Measurements from ENCODE around the gene GIMAP2. TPM values are rescaled to one million over a fixed set of nuclear protein-coding genes. Genes with fewer than 3 reads are reported as not detected.

GIMAP2 gene
- total and polyA plus RNA-seq, 2 donors (not counting 1 experiment from before 2014, with no cell fraction given), result 1.4 to 13.9 TPM

DNA sequence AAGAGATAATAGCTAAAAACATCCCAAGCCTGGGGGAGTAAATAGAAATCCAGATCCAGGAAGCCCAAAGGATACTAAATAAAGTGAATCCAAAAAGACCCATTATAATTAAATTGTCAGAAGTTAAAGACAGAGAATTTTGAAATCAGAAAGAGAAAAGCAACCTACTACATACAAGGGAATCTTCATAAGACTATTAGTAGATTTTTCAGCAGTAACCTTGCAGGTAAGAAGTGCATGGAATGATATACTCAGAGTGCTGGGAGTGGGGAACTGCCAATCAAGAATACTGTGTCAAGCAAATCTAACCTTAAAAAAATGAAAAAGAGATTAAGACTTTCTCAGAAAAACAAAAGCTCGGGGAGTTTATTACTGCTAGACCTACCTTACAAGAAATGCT lies 17.7 kb downstream of the GIMAP2 start:
- Histone ChIP-seq H3K4me2 (ENCODE audit: extremely low read depth, insufficient read depth, low read length) (no peak overlapping the region), H3K79me2 (ENCODE audit: control insufficient read depth, insufficient read depth, low read length) (no peaks in the 10 kb centered on the region), H2AFZ (ENCODE audit: low read length) (no peak overlapping the region), H3K9me3 (ENCODE audit: control insufficient read depth, insufficient read depth, low read depth, low read length) (no peaks in the 10 kb centered on the region), H3K4me1 (ENCODE audit: control insufficient read depth, extremely low read depth, insufficient read depth, low read length) (no peaks in the 10 kb centered on the region), H3K27me3 (ENCODE audit: control insufficient read depth, insufficient read depth, low read length) (no peaks in the 10 kb centered on the region), H3K36me3 (ENCODE audit: control insufficient read depth, insufficient read depth, low read length) (no peaks in the 10 kb centered on the region), H3K9ac (ENCODE audit: insufficient read depth, low read length) (no peak overlapping the region), H4K20me1 (ENCODE audit: control insufficient read depth, extremely low read depth, insufficient read depth, low read length) (no peaks in the 10 kb centered on the region), H3K4me3 (replicated peaks in 1 of 4; ENCODE audit: control extremely low read depth in 1 of 4, insufficient read depth in 1 of 4, low read depth in 3 of 4, low read length in 4 of 4) (no peak overlapping the region), H3K27ac (ENCODE audit: insufficient read depth, low read length) (no peak overlapping the region)
- no peak for DNase-seq (ENCODE audit: low read depth in 2 of 2)
- TF ChIP-seq, protein P1, sequence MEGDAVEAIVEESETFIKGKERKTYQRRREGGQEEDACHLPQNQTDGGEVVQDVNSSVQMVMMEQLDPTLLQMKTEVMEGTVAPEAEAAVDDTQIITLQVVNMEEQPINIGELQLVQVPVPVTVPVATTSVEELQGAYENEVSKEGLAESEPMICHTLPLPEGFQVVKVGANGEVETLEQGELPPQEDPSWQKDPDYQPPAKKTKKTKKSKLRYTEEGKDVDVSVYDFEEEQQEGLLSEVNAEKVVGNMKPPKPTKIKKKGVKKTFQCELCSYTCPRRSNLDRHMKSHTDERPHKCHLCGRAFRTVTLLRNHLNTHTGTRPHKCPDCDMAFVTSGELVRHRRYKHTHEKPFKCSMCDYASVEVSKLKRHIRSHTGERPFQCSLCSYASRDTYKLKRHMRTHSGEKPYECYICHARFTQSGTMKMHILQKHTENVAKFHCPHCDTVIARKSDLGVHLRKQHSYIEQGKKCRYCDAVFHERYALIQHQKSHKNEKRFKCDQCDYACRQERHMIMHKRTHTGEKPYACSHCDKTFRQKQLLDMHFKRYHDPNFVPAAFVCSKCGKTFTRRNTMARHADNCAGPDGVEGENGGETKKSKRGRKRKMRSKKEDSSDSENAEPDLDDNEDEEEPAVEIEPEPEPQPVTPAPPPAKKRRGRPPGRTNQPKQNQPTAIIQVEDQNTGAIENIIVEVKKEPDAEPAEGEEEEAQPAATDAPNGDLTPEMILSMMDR (conservative IDR thresholded peaks at IDR 0.05 in 1 of 2, IDR thresholded peaks at IDR 0.05 in 1 of 2; ENCODE audit: low read depth in 1 of 2, low read length in 2 of 2), result no peak
- TF ChIP-seq EZH2 (IDR thresholded peaks at IDR 0.05; ENCODE audit: low read length, missing control alignments), result no peak

DNA sequence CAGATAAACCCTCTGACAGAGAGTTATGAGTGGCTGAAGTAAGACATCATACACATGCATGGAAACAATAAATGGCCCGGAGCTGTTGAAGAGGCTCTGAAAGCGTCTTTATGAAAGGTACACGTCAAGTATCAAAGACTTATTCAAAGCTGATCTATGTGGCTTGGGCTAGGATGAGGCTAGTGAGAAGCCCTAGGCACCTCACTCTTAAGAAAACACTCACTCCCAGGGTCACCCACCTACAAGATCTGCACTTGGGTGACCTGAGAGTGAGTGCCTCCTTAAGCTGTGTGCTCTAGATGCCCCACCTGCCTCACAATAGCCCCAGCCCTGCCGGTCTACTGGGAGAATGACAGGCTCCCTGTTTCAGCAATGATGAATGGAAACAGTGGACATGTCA lies 29.8 kb downstream of the GIMAP2 start:
- H3K4me3 ChIP-seq (replicated peaks in 1 of 4; ENCODE audit: control extremely low read depth in 1 of 4, insufficient read depth in 1 of 4, low read depth in 3 of 4, low read length in 4 of 4), result no peak overlapping the region
- no peak overlapping the region for H3K9ac ChIP-seq (ENCODE audit: insufficient read depth, low read length)
- H3K27ac ChIP-seq (ENCODE audit: insufficient read depth, low read length), result no peak overlapping the region
- H3K79me2 ChIP-seq (ENCODE audit: control insufficient read depth, insufficient read depth, low read length), result no peaks in the 10 kb centered on the region
- H2AFZ ChIP-seq (ENCODE audit: low read length), result no peak overlapping the region
- DNase-seq (ENCODE audit: low read depth in 2 of 2), result no peak
- no peak overlapping the region for H3K4me2 ChIP-seq (ENCODE audit: extremely low read depth, insufficient read depth, low read length)
- TF ChIP-seq, protein P1 (conservative IDR thresholded peaks at IDR 0.05 in 1 of 2, IDR thresholded peaks at IDR 0.05 in 1 of 2; ENCODE audit: low read depth in 1 of 2, low read length in 2 of 2), result no peak
- TF ChIP-seq EZH2 (IDR thresholded peaks at IDR 0.05; ENCODE audit: low read length, missing control alignments), result no peak
- no peaks in the 10 kb centered on the region for H4K20me1 ChIP-seq (ENCODE audit: control insufficient read depth, extremely low read depth, insufficient read depth, low read length)
- no peaks in the 10 kb centered on the region for H3K9me3 ChIP-seq (ENCODE audit: control insufficient read depth, insufficient read depth, low read depth, low read length)
- no peaks in the 10 kb centered on the region for H3K36me3 ChIP-seq (ENCODE audit: control insufficient read depth, insufficient read depth, low read length)
- H3K4me1 ChIP-seq (ENCODE audit: control insufficient read depth, extremely low read depth, insufficient read depth, low read length), result no peaks in the 10 kb centered on the region
- no peaks in the 10 kb centered on the region for H3K27me3 ChIP-seq (ENCODE audit: control insufficient read depth, insufficient read depth, low read length)

DNA sequence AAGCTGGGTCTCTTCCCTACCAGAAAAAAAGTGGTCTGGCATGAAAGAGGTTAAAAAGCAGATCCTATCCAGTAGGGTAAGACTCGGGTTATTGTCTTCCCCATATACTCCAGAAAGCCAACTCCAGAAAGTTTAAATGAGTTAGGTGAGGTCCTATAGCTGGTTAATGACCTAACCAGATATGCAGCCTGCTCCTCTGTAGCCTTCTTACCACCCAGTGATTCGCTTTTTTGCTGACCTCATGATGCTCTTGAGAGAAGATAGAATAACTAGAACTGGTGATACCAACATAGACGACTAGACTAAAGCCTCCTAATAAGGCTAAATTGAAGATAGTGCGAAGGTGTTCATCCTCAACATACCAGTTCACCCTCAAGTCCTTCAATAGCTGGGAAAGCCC lies 30.2 kb downstream of the GIMAP2 start:
- no peak for DNase-seq (ENCODE audit: low read depth in 2 of 2)
- H3K4me3 ChIP-seq (replicated peaks in 1 of 4; ENCODE audit: control extremely low read depth in 1 of 4, insufficient read depth in 1 of 4, low read depth in 3 of 4, low read length in 4 of 4), result no peak overlapping the region
- H3K9me3 ChIP-seq (ENCODE audit: control insufficient read depth, insufficient read depth, low read depth, low read length), result no peaks in the 10 kb centered on the region
- H2AFZ ChIP-seq (ENCODE audit: low read length), result no peak overlapping the region
- H4K20me1 ChIP-seq (ENCODE audit: control insufficient read depth, extremely low read depth, insufficient read depth, low read length), result no peaks in the 10 kb centered on the region
- no peak overlapping the region for H3K4me2 ChIP-seq (ENCODE audit: extremely low read depth, insufficient read depth, low read length)
- H3K4me1 ChIP-seq (ENCODE audit: control insufficient read depth, extremely low read depth, insufficient read depth, low read length), result no peaks in the 10 kb centered on the region
- no peaks in the 10 kb centered on the region for H3K36me3 ChIP-seq (ENCODE audit: control insufficient read depth, insufficient read depth, low read length)
- no peak overlapping the region for H3K9ac ChIP-seq (ENCODE audit: insufficient read depth, low read length)
- TF ChIP-seq, protein P1 (conservative IDR thresholded peaks at IDR 0.05 in 1 of 2, IDR thresholded peaks at IDR 0.05 in 1 of 2; ENCODE audit: low read depth in 1 of 2, low read length in 2 of 2), result no peak
- no peak for TF ChIP-seq EZH2 (IDR thresholded peaks at IDR 0.05; ENCODE audit: low read length, missing control alignments)
- H3K27ac ChIP-seq (ENCODE audit: insufficient read depth, low read length), result no peak overlapping the region
- H3K27me3 ChIP-seq (ENCODE audit: control insufficient read depth, insufficient read depth, low read length), result no peaks in the 10 kb centered on the region
- no peaks in the 10 kb centered on the region for H3K79me2 ChIP-seq (ENCODE audit: control insufficient read depth, insufficient read depth, low read length)

Data from fibroblast of lung (primary cell).